NB4 (cell line): Measurements from ENCODE around the gene MXD4.

ENCODE experiments used
- CTCF ChIP-seq: IDR thresholded peaks from one replicate; pipeline ENCODE4 v1.5.1; 2012; ENCODE audit warnings: low read depth, low read length
- MAX ChIP-seq: IDR thresholded peaks from 2 replicates; pipeline ENCODE4 v1.6.1; 2011; ENCODE audit warnings: low read depth, low read length
- MYC ChIP-seq: IDR thresholded peaks from 2 replicates; pipeline ENCODE4 v1.6.1; 2011; ENCODE audit warnings: low read depth, low read length
- POLR2A ChIP-seq: IDR thresholded peaks from 2 replicates; pipeline ENCODE4 v1.6.1; 2011; ENCODE audit warnings: mild to moderate bottlenecking; ENCODE audit not compliant: insufficient read length; ENCODE audit errors: extremely low read depth

DNA sequence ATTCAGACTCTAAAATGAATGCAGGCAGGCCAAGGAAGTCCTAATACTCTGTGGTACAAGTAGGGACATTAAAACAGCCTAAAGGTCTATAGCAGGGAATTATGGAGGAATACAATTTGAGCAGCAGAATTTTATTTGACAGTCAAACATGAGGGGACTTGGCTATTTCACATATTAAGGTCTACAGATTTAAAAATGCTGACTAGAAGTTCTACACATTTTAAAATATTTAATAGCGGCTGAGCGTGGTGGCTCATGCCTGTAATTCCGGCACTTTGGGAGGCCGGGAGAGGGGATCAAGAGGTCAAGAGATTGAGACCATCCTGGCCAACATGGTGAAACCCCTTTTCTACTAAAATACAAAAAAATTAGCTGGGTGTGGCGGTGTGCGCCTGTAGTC, 30.8 kb downstream of the MXD4 start:
- no peak for TF ChIP-seq CTCF
- no peak for TF ChIP-seq POLR2A
- TF ChIP-seq MAX, result no peak
- no peak for TF ChIP-seq MYC
